Nephron (organoid): ENCODE data around the gene NBEAL2.
A peak's percentile ranks its signal among the peaks of the same experiment; 100 is the strongest.

Source experiments
- H3K27ac Mint-ChIP-seq, 3 experiments: 2 replicates each; pipeline ENCODE4 v1.8.0; 2020; ENCODE audit warnings: mixed read lengths in 3 of 3, mild to moderate bottlenecking in 2 of 3, moderate library complexity in 1 of 3
- H3K27me3 Mint-ChIP-seq: 2 replicates; pipeline ENCODE4 v1.8.0; 2021; ENCODE audit warnings: low read depth, mild to moderate bottlenecking, moderate library complexity, mixed read lengths
- H3K36me3 Mint-ChIP-seq: 2 replicates; pipeline ENCODE4 v1.8.0; 2020; ENCODE audit warnings: low read depth, mixed read lengths
- H3K4me1 Mint-ChIP-seq: 2 replicates; pipeline ENCODE4 v1.8.0; 2020; ENCODE audit warnings: mixed read lengths
- H3K4me3 Mint-ChIP-seq, 3 experiments: 2 replicates each; pipeline ENCODE4 v1.8.0; 2020; ENCODE audit warnings: mild to moderate bottlenecking in 3 of 3, mixed read lengths in 3 of 3, moderate library complexity in 2 of 3
- H3K9me3 Mint-ChIP-seq: 2 replicates; pipeline ENCODE4 v1.8.0; 2020; ENCODE audit warnings: mixed read lengths
- TF ChIP-seq, protein P1 (sequence below), 3 experiments: fragments of 200-600 bp; sonication (generic); IDR thresholded peaks; one replicate each; pipeline ENCODE4 v1.5.0; 2021; ENCODE audit warnings: antibody characterized with exemption in 3 of 3; ENCODE audit not compliant: unreplicated experiment in 3 of 3

Gene NBEAL2

DNA sequence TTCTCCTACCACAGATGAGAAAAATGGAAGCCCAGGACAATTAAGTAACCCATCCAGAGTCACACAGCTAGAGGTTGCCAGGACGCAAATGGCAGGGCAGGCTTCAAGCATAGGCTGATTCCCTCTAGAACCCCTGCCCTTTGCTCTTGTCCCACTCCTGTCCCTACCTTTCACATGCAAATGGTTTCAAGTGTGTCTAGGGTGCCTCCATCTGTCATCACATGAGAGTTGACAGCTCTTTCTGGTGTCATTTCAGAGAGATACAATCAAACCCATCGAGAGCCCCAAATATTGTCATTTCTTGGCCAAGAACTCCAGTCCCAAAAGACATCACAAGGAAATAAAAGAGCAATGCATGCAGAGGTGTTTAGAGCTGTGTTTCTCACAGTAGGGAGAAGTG is 26.7 kb upstream of the NBEAL2 start:
- peak overlapping the region in 1 of 3 experiments; percentile 10 for H3K27ac Mint-ChIP-seq
- H3K36me3 Mint-ChIP-seq, result peaks cover 9% of the 10 kb centered on the region
- no peak overlapping the region for H3K4me3 Mint-ChIP-seq
- no peaks in the 10 kb centered on the region for H3K27me3 Mint-ChIP-seq
- TF ChIP-seq, protein P1, sequence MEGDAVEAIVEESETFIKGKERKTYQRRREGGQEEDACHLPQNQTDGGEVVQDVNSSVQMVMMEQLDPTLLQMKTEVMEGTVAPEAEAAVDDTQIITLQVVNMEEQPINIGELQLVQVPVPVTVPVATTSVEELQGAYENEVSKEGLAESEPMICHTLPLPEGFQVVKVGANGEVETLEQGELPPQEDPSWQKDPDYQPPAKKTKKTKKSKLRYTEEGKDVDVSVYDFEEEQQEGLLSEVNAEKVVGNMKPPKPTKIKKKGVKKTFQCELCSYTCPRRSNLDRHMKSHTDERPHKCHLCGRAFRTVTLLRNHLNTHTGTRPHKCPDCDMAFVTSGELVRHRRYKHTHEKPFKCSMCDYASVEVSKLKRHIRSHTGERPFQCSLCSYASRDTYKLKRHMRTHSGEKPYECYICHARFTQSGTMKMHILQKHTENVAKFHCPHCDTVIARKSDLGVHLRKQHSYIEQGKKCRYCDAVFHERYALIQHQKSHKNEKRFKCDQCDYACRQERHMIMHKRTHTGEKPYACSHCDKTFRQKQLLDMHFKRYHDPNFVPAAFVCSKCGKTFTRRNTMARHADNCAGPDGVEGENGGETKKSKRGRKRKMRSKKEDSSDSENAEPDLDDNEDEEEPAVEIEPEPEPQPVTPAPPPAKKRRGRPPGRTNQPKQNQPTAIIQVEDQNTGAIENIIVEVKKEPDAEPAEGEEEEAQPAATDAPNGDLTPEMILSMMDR (IDR thresholded peaks at IDR 0.05; ENCODE audit: unreplicated experiment in 3 of 3), result no peak
- H3K9me3 Mint-ChIP-seq, result no peaks in the 10 kb centered on the region
- peaks cover 46% of the 10 kb centered on the region for H3K4me1 Mint-ChIP-seq

DNA sequence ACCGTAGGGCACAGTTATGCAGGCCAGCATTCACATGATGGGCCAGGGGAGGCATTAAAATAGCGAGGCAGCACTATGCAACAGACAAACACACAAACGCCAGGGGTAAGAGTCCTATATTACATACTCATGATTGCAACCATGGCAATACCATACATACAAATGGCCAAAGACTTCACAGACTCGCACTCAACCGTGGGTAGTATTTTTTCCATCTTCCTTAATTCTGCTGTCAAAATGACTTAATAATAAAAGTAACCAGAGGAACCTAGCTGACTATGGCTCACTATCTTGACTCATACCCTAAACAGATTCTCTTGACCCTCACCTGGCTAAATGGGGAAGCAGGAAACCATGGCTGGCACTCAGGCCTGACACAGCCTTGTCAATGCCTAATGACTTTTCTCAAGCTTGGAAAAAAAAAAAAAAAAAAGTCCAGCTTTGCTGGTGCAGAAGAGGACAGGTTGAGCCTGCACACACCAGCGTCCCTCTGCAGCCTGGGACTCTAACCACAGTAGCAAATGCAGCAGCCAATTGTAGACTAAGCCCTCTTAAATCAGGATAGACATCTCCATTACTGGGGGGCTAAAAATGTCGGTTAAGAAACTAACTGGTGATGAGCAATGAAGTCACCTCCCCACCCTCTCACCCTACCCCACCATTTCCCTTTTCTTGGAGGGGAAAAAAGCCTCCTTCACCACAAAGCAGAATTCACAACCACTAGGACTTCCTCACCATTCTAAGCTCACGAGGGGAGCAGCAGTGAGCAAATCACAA is 26.0 kb upstream of the NBEAL2 start:
- Mint-ChIP-seq H3K27me3 (no peaks in the 10 kb centered on the region), H3K36me3 (peaks cover 4% of the 10 kb centered on the region), H3K9me3 (no peaks in the 10 kb centered on the region), H3K27ac (peak overlapping the region; percentile 10 to 68 (median 51)), H3K4me1 (peaks cover 40% of the 10 kb centered on the region), H3K4me3 (no peak overlapping the region)
- TF ChIP-seq, protein P1 (IDR thresholded peaks at IDR 0.05; ENCODE audit: unreplicated experiment in 3 of 3), result no peak

DNA sequence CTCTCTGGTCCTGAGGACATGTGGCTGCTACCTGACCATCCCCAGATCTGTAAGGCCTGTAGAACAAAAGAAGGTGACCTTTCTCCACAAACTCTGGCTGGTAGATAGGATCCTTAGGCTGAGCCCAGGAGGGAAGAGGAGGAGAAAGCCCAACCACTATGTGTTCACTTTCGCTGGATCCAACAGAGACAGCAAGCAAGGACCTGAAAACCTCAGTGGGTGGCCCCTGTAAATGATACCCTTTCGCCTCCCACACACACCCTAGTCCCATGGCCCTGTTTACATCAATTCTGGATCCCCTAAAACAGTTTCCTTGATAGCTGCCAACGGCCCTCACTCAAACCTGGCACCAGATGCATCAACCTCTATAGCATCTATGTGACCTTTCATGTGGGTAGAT is 25.3 kb upstream of the NBEAL2 start:
- H3K36me3 Mint-ChIP-seq, result no peaks in the 10 kb centered on the region
- H3K4me1 Mint-ChIP-seq, result peaks cover 42% of the 10 kb centered on the region
- no peaks in the 10 kb centered on the region for H3K27me3 Mint-ChIP-seq
- no peak overlapping the region for H3K4me3 Mint-ChIP-seq
- H3K9me3 Mint-ChIP-seq, result no peaks in the 10 kb centered on the region
- TF ChIP-seq, protein P1 (IDR thresholded peaks at IDR 0.05; ENCODE audit: unreplicated experiment in 3 of 3), result no peak
- H3K27ac Mint-ChIP-seq, result peak overlapping the region in 2 of 3 experiments; percentile 10 to 51

DNA sequence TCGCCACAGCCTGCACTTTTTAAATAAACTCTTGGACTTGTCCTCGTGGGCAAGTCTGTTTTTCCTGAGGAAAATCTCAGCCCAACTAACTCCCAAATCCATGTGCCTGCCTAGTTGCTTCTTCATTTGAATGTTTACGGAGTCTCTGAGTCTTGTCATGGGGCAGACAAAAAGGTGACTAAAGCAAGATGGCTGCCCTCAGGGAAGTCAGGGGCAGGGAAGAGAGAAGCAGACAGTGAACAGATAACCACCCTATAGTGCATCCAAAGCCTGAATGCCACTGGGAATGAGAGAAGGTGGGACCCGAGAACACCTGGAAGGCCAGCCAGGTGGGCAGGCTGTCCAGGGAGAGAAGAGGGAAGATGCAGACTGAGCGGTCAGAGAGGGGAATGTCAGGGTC is 24.3 kb upstream of the NBEAL2 start:
- TF ChIP-seq, protein P1 (IDR thresholded peaks at IDR 0.05; ENCODE audit: unreplicated experiment in 3 of 3), result no peak
- H3K27me3 Mint-ChIP-seq, result no peaks in the 10 kb centered on the region
- H3K4me1 Mint-ChIP-seq, result peaks cover 51% of the 10 kb centered on the region
- H3K4me3 Mint-ChIP-seq, result no peak overlapping the region
- H3K9me3 Mint-ChIP-seq, result no peaks in the 10 kb centered on the region
- H3K36me3 Mint-ChIP-seq, result no peaks in the 10 kb centered on the region
- H3K27ac Mint-ChIP-seq, result peak overlapping the region in 1 of 3 experiments; percentile 85

DNA sequence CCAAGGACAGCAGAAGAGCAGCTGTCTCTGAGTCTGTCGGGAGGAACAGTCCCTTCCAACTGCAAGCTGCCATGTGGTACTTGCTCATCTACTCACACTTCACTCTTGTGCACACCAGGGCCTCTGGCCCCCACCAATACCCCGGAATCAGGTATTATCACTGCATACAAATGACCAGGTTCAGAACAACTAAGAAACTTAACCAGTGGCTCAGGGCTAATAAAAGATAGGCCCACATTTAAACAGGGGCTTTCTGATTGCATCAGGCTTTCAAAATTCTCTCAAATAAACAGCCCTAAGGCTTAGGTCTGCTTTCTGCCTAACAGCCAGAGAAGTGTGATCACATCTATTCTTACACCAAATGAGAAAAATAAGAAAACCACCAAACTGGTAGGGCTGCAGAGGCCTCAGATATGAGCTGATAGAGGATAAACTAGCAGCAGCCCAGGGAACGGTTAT is 23.6 kb upstream of the NBEAL2 start:
- no peaks in the 10 kb centered on the region for H3K9me3 Mint-ChIP-seq
- TF ChIP-seq, protein P1 (IDR thresholded peaks at IDR 0.05; ENCODE audit: unreplicated experiment in 3 of 3), result no peak
- H3K36me3 Mint-ChIP-seq, result no peaks in the 10 kb centered on the region
- H3K4me1 Mint-ChIP-seq, result peaks cover 58% of the 10 kb centered on the region
- peak overlapping the region in 1 of 3 experiments; percentile 85 for H3K27ac Mint-ChIP-seq
- H3K4me3 Mint-ChIP-seq, result no peak overlapping the region
- no peaks in the 10 kb centered on the region for H3K27me3 Mint-ChIP-seq
